Panc1 (cell line): ENCODE results near the gene ZDHHC11B. TPM values are rescaled to one million over a fixed set of nuclear protein-coding genes. Genes with fewer than 3 reads are reported as not detected.
"Not testable (repeated sequence)": the region's sequence is repeated elsewhere in the genome, so short reads cannot be mapped to it uniquely, and the experiment has no call there.

ENCODE experiments used
- ATAC-seq: fragments of 200-7000 bp; cut with Tn5 transposase; 2 replicates; pipeline ENCODE4 v1.9.1; 2020; ENCODE audit warnings: mild to moderate bottlenecking, moderate library complexity
- BruUV-seq: library from RNA; stranded (reverse); fragments of 400-500 nt; replicated peaks from 2 replicates; lab custom pipeline; 2021; lab: Mats Ljungman, UMichigan
- CTCF ChIA-PET: fragments of 300-600 bp; sonication (Branson Sonifier 250); formaldehyde crosslinking; loops from one replicate; lab custom pipeline; 2022; ENCODE audit warnings: antibody characterized with exemption; lab: Charles Lee
- POLR2A ChIA-PET: fragments of 300-600 bp; sonication (Branson Sonifier 250); formaldehyde crosslinking; loops from one replicate; lab custom pipeline; 2022; ENCODE audit warnings: antibody characterized with exemption; lab: Charles Lee
- DNase-seq: peaks from one replicate; pipeline ENCODE4 v3.0.0-alpha.2; 2010; ENCODE audit warnings: low read depth, low spot score
- H3K27ac ChIP-seq: 2 replicates; pipeline ENCODE4 v1.5.1; 2011; ENCODE audit warnings: mild to moderate bottlenecking, low read length, inconsistent platforms
- H3K27me3 ChIP-seq: fragments of 200-500 bp; sonication (Bioruptor generic); 2 replicates; pipeline ENCODE4 v1.6.0; 2014; ENCODE audit warnings: low read length, inconsistent platforms; ENCODE audit not compliant: control insufficient read depth, insufficient read depth
- H3K36me3 ChIP-seq: fragments of 200-500 bp; sonication (Bioruptor generic); 2 replicates; pipeline ENCODE4 v1.5.1; 2014; ENCODE audit warnings: inconsistent platforms, mild to moderate bottlenecking, low read length, moderate library complexity; ENCODE audit not compliant: control insufficient read depth, insufficient read depth
- H3K4me1 ChIP-seq: 2 replicates; pipeline ENCODE4 v1.5.1; 2011; ENCODE audit warnings: inconsistent platforms, mild to moderate bottlenecking, low read length, moderate library complexity; ENCODE audit not compliant: control insufficient read depth, insufficient read depth
- H3K4me3 ChIP-seq, 2 experiments: 2 replicates each; pipeline ENCODE4 v1.5.1; 2011 to 2012; ENCODE audit warnings: low read depth in 2 of 2, low read length in 2 of 2, mild to moderate bottlenecking in 2 of 2, inconsistent platforms in 1 of 2, moderate library complexity in 1 of 2
- H3K9me3 ChIP-seq: fragments of 200-500 bp; sonication (Bioruptor generic); 2 replicates; pipeline ENCODE4 v1.5.1; 2014; ENCODE audit warnings: low read depth, mild to moderate bottlenecking, inconsistent platforms, low read length, moderate library complexity; ENCODE audit not compliant: control insufficient read depth, insufficient read depth
- CTCF ChIP-seq: fragments of 450-650 bp; IDR thresholded peaks from 2 replicates; pipeline ENCODE4 v1.5.1; 2017; ENCODE audit warnings: mild to moderate bottlenecking
- POLR2AphosphoS5 ChIP-seq: IDR thresholded peaks from 2 replicates; pipeline ENCODE4 v1.6.1; 2012; ENCODE audit warnings: mild to moderate bottlenecking, low read depth, low read length, moderate library complexity
- REST ChIP-seq, 2 experiments: IDR thresholded peaks; 2 replicates each; pipeline ENCODE4 v1.6.1; 2011 to 2012; ENCODE audit warnings: low read depth in 2 of 2, control low read depth in 1 of 2, low read length in 1 of 2, mild to moderate bottlenecking in 1 of 2, moderate library complexity in 1 of 2; ENCODE audit not compliant: insufficient read depth in 1 of 2
- SIN3A ChIP-seq: IDR thresholded peaks from 2 replicates; pipeline ENCODE4 v1.6.1; 2012; ENCODE audit warnings: low read depth, mild to moderate bottlenecking, low read length, moderate library complexity, borderline replicate concordance; ENCODE audit not compliant: insufficient read depth
- TCF7L2 ChIP-seq: IDR thresholded peaks from 2 replicates; pipeline ENCODE4 v1.6.1; 2011; ENCODE audit warnings: mild to moderate bottlenecking, low read depth, low read length, inconsistent platforms
- in situ Hi-C: cut with HindIII; loops from 2 replicates; pipeline ENCODE4 v1.10.0; 2016; ENCODE audit warnings: low sequenced_read_pairs, low pct_unique_long_range_greater_than_20kb
- intact Hi-C: fragments of 100-400 bp; cut with micrococcal nuclease; formaldehyde crosslinking; loops from one replicate; pipeline ENCODE4 v1.10.0; 2022; ENCODE audit not compliant: unreplicated experiment
- total RNA-seq: library from RNA; stranded (reverse); gene quantifications from one replicate; pipeline ENCODE4 v1.2.1, GENCODE V29; 2021; ENCODE audit not compliant: unreplicated experiment

ZDHHC11B gene
- total RNA-seq, 1 experiment from 2014 or later = 1.4 TPM

- POLR2A ChIA-PET, H3K4me1 ChIP-seq, in situ Hi-C loops, H3K9me3 ChIP-seq, H3K36me3 ChIP-seq, BruUV-seq, ATAC-seq, H3K4me3 ChIP-seq, H3K27me3 ChIP-seq, H3K27ac ChIP-seq, DNase-seq, CTCF ChIA-PET: not testable (repeated sequence)
- intact Hi-C loops = loop anchor here (10.0 kb wide), 1 partner anchor 86 kb away; no protein-coding TSS in a partner anchor
These were observed 13.3 kb downstream of the ZDHHC11B start for GRCh38 chr5:771087-771781.

- POLR2A ChIA-PET, in situ Hi-C loops, H3K27ac ChIP-seq, H3K4me3 ChIP-seq, H3K27me3 ChIP-seq, DNase-seq, H3K9me3 ChIP-seq, H3K36me3 ChIP-seq, ATAC-seq, H3K4me1 ChIP-seq, BruUV-seq, CTCF ChIA-PET: not testable (repeated sequence)
- intact Hi-C loops = loop anchor here (10.0 kb wide), 1 partner anchor 86 kb away; no protein-coding TSS in a partner anchor
These were observed 13.9 kb downstream of the ZDHHC11B start for GRCh38 chr5:770585-770984.

GRCh38 chr5:769485-770145 lies 14.9 kb downstream of the ZDHHC11B start:
- CTCF ChIA-PET, ATAC-seq, DNase-seq, H3K27me3 ChIP-seq, H3K36me3 ChIP-seq, in situ Hi-C loops, POLR2A ChIA-PET, H3K27ac ChIP-seq, H3K4me3 ChIP-seq, H3K4me1 ChIP-seq, BruUV-seq, H3K9me3 ChIP-seq: not testable (repeated sequence)
- intact Hi-C loops = loop anchor here (10.0 kb wide), 1 partner anchor 85 kb away; no protein-coding TSS in a partner anchor

- in situ Hi-C loops (no loop called here), intact Hi-C loops (no loop called here)
- no peak for DNase-seq
- no peak overlapping the region for H3K4me3 ChIP-seq
- no peak for TF ChIP-seq POLR2AphosphoS5
- TF ChIP-seq SIN3A = no peak
- no peak for TF ChIP-seq REST (IDR thresholded peaks at IDR 0.05; ENCODE audit: insufficient read depth in 1 of 2, low read depth in 2 of 2, low read length in 1 of 2)
- TF ChIP-seq CTCF = no peak
- TF ChIP-seq TCF7L2 = no peak
- ChIA-PET CTCF (interaction anchor here (0.6 kb wide), 1 partner anchor 165 kb away, joined by 4 read pairs; no protein-coding TSS in a partner anchor), POLR2A (no interaction called here)
- BruUV-seq = no TSS peak
- no peaks in the 10 kb centered on the region for H3K36me3 ChIP-seq
- H3K4me1 ChIP-seq = no peaks in the 10 kb centered on the region
- no peaks in the 10 kb centered on the region for H3K9me3 ChIP-seq
- no peak overlapping the region for H3K27ac ChIP-seq
- H3K27me3 ChIP-seq = no peaks in the 10 kb centered on the region
- no peak for ATAC-seq
These were observed 17.7 kb downstream of the ZDHHC11B start for GRCh38 chr5:766666-767431.
